NCI-H146 treated with DMSO at 0.1 percent for 48 hours (cell line): ENCODE measurements around the gene USP19.

ENCODE experiments used
- DNase-seq: peaks from one replicate; lab custom pipeline; 2025; ENCODE audit not compliant: unreplicated experiment; lab: John Stamatoyannopoulos, UW

USP19 gene

GRCh38 chr3:49133226-49133951 lies 12.8 kb upstream of the USP19 start:
- DNase-seq, result peak; percentile 26

- peak; percentile 9 for DNase-seq
Measured at GRCh38 chr3:49132437-49133225, 12.0 kb upstream of the USP19 start, which contains the start of gene LAMB2. LAMB2 (minus strand) TSS chr3:49133050; CDS start chr3:49132867, 183 bp downstream.

- no peak for DNase-seq
Measured at GRCh38 chr3:49132073-49132436, 11.4 kb upstream of the USP19 start.

DNA sequence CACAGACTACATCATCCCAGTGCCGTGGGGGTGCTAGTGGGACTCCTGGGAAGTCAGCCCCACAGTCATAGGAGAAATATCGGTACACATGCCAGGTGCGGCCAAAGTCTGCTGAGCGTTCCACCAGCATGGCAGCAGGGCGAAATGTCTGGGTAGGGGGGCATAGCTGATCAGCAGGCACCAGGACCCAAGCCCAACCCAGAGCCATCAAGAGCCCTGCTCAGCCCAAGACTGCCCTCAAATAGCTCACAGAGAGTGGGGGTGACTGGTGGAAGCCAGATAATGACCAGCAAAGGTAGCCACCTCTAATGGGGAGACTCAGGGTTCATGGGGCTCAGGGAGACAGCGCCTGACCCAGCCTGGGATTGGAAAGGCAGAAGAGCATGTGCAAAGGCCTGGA lies 11.0 kb upstream of the USP19 start:
- DNase-seq, result no peak

DNA sequence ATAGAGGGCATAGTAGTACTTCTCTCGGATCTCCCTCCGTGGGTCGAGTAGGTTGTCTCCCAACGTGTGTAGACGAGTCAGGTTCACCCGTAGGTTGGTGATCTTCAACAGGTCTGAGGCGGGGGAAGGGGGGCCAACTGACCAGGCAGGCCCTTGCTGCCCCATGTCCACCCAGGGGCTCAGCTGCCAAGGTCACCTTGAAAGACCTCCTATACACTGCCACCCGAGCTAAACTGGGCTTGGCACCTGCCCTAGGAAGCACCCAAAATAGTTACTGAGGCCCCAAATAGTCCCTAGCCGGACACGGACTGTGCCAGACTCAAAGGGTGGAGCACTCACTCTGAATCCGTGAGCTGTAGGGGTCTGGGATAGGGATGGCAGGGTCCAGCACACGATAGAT lies 10.4 kb upstream of the USP19 start:
- DNase-seq, result no peak

DNA sequence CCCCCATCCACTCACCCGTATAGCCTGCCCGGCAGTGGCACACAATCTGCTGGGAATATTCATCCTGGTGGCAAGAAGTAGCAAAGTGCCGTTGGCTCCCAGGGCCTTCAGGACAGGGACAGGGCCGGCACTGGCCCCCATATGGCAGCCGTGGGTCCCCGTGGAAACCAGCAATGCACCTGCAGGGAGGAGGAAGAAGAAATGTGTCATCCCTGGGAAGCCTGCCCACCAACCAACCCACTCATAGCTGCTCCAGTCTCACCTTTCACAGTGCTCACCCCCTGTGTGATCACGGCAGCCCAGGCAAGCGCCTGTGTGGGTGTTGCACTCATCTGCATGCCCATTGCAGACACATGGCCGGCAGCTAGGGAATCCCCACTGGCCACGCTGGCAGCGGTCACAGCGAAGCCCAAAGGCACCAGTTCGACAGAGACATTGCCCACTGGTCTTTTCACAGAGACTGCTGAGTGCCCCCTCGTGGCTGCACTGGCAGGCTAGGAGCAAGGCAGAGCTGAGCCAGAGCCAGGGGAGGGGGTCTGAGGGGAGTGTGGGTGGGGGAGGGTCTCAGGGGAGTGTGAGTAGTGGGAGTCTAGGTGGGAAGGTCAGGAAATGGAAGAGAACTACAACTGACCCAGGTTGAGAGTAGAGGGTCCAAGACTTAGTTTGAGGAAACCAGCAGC lies 4.5 kb upstream of the USP19 start:
- DNase-seq, result no peak

DNA sequence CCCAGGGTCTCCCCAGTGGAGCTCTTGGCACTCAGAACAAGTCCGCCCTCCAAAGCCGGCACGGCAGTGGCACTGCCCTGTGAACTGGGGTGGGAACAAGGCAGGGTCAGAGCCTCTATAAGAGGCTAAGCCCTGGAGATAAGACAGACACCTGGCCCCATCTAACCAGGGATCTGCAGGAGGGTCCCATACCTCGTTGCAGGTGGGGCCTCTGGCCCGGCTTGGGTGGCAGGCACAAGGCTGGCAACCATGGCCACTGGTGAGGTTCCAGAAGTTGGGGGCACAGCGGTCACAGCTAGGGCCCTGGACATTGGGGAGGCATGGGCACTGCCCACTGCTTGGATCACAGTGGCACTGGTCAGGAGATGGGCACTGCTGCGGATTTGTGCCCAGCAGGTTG lies 3.6 kb upstream of the USP19 start:
- DNase-seq, result no peak

- no peak for DNase-seq
Measured at GRCh38 chr3:49123687-49124086, 3.1 kb upstream of the USP19 start.

DNA sequence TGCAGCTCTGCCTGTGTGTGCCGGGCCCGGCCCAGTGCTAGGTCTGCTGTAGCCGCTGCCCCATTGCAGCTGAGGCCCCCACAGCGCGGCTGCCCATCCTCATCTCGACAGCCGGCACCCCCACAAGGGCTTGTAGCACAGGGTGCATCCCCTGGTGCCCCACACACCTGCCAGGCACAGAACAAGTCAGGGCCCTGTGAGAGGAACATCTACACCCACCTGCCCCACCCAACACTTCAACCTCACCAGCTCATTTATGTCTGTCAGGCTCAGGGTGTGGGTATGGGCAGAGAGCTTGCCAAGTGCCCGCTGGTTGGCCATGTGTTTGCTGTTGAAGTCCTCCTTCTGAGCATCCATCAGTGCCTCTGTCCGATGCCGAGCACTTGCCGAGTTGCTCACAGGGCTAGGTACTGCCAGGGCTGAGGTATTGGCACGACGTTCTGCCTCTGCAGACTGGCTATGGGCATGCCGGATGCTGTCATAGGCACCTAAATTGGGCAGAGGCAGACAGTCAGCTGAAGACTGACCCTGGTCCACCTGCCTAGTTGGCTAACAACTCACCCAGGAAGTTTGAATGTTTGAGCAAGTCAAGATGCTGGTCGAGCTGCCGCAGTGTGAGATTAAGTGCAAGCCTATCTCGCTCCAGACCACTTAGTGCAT lies 2.4 kb upstream of the USP19 start:
- DNase-seq, result no peak

DNA sequence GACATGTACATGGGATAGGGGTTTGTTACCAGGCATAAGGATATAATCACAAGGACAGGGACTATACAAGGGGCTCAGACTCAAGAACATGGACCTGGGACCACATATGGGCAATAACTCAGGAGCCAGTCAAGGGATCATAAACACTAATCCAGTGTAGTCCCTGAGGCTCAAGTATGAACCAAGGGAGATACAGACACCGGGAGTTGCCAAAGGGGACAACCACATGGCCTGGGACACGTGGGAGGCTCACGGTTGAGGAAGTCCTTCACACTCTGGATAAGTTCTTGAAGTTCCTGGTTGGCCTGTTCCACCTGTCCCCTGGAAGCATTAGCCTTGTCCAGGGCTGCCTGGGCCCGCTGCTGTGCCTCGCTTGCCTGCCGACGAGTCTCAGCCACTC lies 1.8 kb upstream of the USP19 start:
- DNase-seq, result no peak

GRCh38 chr3:49122022-49122421 lies 1.4 kb upstream of the USP19 start:
- DNase-seq, result no peak

GRCh38 chr3:49121132-49121736 lies 611 bp upstream of the USP19 start:
- DNase-seq, result no peak

DNA sequence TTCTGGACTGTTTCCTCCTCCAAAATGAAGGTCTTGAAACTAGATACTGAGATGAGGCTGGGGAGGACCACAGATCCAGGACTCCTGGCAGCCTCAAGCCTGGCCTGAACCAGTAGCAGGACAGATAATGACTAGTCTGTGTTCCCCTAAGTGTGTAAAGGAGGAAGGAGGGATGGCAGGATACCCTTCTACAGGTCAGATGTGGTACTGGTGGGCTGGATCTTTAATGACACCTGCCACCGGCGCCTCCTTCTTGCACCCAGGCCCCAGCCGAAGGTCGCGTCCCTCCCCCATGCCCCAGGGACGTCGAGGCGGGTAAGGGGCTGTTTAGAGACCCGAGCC lies 556 bp downstream of the USP19 start:
- DNase-seq, result no peak

GRCh38 chr3:49119439-49119838 lies 1.2 kb downstream of the USP19 start:
- DNase-seq, result no peak

GRCh38 chr3:49119036-49119435 lies 1.6 kb downstream of the USP19 start:
- DNase-seq, result no peak

DNA sequence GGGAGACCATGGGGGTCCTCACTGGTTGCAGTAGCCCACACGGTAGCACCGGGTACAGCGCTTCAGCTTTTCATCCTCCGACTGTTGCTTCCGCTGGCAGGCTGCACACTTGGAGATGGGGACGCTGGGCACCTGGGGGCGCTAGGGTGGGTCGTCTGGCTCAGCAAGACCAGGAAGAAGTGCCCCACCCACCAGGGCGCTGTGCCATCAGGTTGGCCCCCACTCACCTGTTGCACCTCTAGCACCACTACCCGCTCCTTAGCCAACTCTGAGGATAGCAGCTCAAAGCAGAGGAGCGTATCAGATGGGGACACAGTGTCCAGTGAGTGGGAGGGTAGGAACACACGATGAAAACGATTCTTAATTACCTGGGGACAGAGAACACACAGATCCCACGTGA lies 8.4 kb downstream of the USP19 start:
- DNase-seq, result no peak

- DNase-seq, result no peak
Measured at GRCh38 chr3:49111347-49111746, 9.3 kb downstream of the USP19 start.

- no peak for DNase-seq
Measured at GRCh38 chr3:49110780-49111179, 9.8 kb downstream of the USP19 start.

- DNase-seq, result no peak
Measured at GRCh38 chr3:49108346-49108745, 12.3 kb downstream of the USP19 start.

DNA sequence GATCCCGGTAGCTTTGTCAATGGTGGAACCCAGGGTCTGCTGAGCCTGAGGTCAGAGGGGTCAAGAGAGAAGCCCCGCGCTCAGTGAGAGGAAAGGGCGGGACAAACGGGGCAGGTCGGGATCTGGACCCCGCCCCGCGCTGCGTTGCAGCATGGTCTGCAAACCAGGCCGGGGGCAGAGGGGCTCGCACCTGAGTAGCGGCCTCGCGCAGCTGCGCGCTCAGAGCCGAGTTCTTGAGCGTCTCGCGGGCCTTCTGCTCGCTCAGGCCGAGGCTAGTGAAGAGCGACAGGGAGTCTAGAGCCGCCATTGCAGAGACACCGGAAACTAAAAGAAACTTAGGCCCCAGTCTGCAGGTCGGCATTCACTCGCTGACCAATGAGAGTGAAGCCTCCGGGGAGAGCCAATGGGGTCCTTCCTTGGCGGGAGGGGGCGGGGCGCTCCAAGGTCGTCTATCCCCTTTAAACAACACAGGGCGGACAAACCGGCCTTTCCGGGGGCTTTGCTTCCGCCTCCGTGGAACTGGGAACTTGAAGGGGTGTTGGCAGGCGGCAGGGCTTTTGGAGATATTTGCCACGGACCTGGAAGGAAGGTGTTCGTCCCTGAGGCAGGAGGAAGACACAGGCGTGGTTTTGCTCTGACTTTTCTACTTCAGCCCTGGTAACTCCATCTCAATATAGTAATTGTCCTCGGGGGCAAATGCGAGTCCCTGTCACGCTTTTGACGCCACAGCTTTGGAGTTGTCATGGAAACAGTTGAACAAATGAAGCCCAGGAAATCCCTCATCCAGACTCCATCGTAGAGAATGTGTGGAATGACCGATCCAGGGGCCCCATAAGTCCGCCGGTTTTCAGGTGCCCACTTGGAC lies 16.0 kb downstream of the USP19 start, which contains the start of gene QARS1:
TSS of gene QARS1 (minus strand) at position 331 of the 865 bp plus-strand sequence. CDS start at position 307, 24 bp downstream.
- DNase-seq, result peak; percentile 74
